ENCODE measurements around the gene RALGAPB. TPM values are rescaled to one million over a fixed set of nuclear protein-coding genes. Genes with fewer than 3 reads are reported as not detected.

The RALGAPB gene
- polyA plus RNA-seq, 1 donor (not counting 4 experiments of a cell fraction or from before 2014, with no cell fraction given): 23.8 TPM

DNA sequence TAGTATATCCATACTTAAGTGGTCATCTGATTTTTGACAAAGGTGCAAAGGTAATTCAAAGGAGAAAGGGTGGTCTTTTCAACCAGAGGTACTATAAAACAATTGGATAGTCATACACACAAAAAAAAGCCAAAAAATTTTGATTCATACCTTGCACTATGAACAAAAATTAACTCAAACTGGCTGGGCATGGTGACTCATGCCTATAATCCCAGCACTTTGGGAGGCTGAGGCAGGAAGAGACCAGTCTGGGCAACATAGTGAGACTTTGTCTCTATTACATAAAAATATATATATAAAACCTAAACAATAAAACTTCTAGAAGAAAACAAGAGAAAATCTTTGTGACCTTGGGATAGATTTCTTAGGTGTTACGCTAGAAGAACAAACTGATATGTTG, 64.5 kb downstream of the RALGAPB start:
- no peak for TF ChIP-seq EZH2 (IDR thresholded peaks at IDR 0.05; ENCODE audit: low read length)
- TF ChIP-seq, protein P1, sequence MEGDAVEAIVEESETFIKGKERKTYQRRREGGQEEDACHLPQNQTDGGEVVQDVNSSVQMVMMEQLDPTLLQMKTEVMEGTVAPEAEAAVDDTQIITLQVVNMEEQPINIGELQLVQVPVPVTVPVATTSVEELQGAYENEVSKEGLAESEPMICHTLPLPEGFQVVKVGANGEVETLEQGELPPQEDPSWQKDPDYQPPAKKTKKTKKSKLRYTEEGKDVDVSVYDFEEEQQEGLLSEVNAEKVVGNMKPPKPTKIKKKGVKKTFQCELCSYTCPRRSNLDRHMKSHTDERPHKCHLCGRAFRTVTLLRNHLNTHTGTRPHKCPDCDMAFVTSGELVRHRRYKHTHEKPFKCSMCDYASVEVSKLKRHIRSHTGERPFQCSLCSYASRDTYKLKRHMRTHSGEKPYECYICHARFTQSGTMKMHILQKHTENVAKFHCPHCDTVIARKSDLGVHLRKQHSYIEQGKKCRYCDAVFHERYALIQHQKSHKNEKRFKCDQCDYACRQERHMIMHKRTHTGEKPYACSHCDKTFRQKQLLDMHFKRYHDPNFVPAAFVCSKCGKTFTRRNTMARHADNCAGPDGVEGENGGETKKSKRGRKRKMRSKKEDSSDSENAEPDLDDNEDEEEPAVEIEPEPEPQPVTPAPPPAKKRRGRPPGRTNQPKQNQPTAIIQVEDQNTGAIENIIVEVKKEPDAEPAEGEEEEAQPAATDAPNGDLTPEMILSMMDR (optimal IDR thresholded peaks at IDR 0.05 in 1 of 3, IDR thresholded peaks at IDR 0.05 in 1 of 3, conservative IDR thresholded peaks at IDR 0.05 in 1 of 3; ENCODE audit: extremely low read depth in 1 of 3, insufficient read depth in 2 of 3, low read length in 3 of 3): no peak
- peak overlapping the region; percentile 3 for H3K4me2 ChIP-seq (ENCODE audit: control insufficient read depth, extremely low read depth, insufficient read depth, low read depth, low read length)
- H3K4me3 ChIP-seq (ENCODE audit: control insufficient read depth in 2 of 3, extremely low read depth in 1 of 3, insufficient read depth in 2 of 3, low read depth in 1 of 3, low read length in 3 of 3): no peak overlapping the region
- H3K79me2 ChIP-seq (ENCODE audit: control insufficient read depth, insufficient read depth, low read length): no peaks in the 10 kb centered on the region
- peaks cover 15 to 31% of the 10 kb centered on the region in 2 experiments for H3K36me3 ChIP-seq (ENCODE audit: control insufficient read depth in 2 of 2, extremely low read depth in 1 of 2, insufficient read depth in 2 of 2, low read length in 2 of 2)
- FAIRE-seq (no peak), DNase-seq (ENCODE audit: low read depth, low spot score) (no peak)
- no peaks in the 10 kb centered on the region for H4K20me1 ChIP-seq (ENCODE audit: control insufficient read depth, extremely low read depth, insufficient read depth, low read length)
- H3K27me3 ChIP-seq (ENCODE audit: control insufficient read depth, extremely low read depth, insufficient read depth, low read length): no peaks in the 10 kb centered on the region
- no peak overlapping the region for H2AFZ ChIP-seq (ENCODE audit: control insufficient read depth, low read length)
- H3K4me1 ChIP-seq (ENCODE audit: control insufficient read depth, extremely low read depth, insufficient read depth, low read length): peaks cover 20% of the 10 kb centered on the region
- H3K27ac ChIP-seq (ENCODE audit: control insufficient read depth, insufficient read depth, low read length): peak overlapping the region; percentile 0
- peaks cover 2% of the 10 kb centered on the region for H3K9me1 ChIP-seq (ENCODE audit: control insufficient read depth, extremely low read depth, insufficient read depth, low read length)
- no peak overlapping the region for H3K9ac ChIP-seq (ENCODE audit: control insufficient read depth, extremely low read depth, insufficient read depth, low read length)
- H3K9me3 ChIP-seq (ENCODE audit: control insufficient read depth, low read depth, low read length): no peaks in the 10 kb centered on the region
- dilution Hi-C loops (cut with MboI; ENCODE audit: extremely low pct_ligation_motif_present, low sequenced_read_pairs): no loop called here

DNA sequence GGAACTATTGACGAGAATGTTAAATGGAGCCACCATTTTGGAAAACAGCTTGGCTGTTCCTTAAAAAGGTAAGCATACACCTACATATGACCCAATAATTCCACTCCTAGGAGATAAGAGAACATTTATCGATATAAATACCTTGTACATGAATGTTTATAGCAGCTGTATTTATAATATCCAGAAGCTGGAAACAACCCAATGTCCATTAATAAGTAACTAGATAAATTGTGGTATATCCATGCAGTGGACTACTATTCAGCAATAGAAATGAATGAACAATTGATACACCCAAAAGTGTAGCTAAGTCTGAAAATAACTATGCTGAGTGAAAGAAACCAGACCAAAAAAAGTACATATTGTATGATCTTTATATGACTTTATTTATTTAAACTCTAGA, 66.1 kb downstream of the RALGAPB start:
- no peak overlapping the region for H2AFZ ChIP-seq (ENCODE audit: control insufficient read depth, low read length)
- peaks cover 14 to 28% of the 10 kb centered on the region in 2 experiments for H3K36me3 ChIP-seq (ENCODE audit: control insufficient read depth in 2 of 2, extremely low read depth in 1 of 2, insufficient read depth in 2 of 2, low read length in 2 of 2)
- H3K27ac ChIP-seq (ENCODE audit: control insufficient read depth, insufficient read depth, low read length): no peak overlapping the region
- DNase-seq (ENCODE audit: low read depth, low spot score): no peak
- peaks cover 2% of the 10 kb centered on the region for H3K9me1 ChIP-seq (ENCODE audit: control insufficient read depth, extremely low read depth, insufficient read depth, low read length)
- FAIRE-seq: no peak
- H3K9ac ChIP-seq (ENCODE audit: control insufficient read depth, extremely low read depth, insufficient read depth, low read length): no peak overlapping the region
- dilution Hi-C loops (cut with MboI; ENCODE audit: extremely low pct_ligation_motif_present, low sequenced_read_pairs): no loop called here
- H3K9me3 ChIP-seq (ENCODE audit: control insufficient read depth, low read depth, low read length): no peaks in the 10 kb centered on the region
- H3K4me3 ChIP-seq (ENCODE audit: control insufficient read depth in 2 of 3, extremely low read depth in 1 of 3, insufficient read depth in 2 of 3, low read depth in 1 of 3, low read length in 3 of 3): no peak overlapping the region
- H3K79me2 ChIP-seq (ENCODE audit: control insufficient read depth, insufficient read depth, low read length): no peaks in the 10 kb centered on the region
- no peaks in the 10 kb centered on the region for H3K27me3 ChIP-seq (ENCODE audit: control insufficient read depth, extremely low read depth, insufficient read depth, low read length)
- H3K4me1 ChIP-seq (ENCODE audit: control insufficient read depth, extremely low read depth, insufficient read depth, low read length): peaks cover 20% of the 10 kb centered on the region
- H4K20me1 ChIP-seq (ENCODE audit: control insufficient read depth, extremely low read depth, insufficient read depth, low read length): no peaks in the 10 kb centered on the region
- no peak overlapping the region for H3K4me2 ChIP-seq (ENCODE audit: control insufficient read depth, extremely low read depth, insufficient read depth, low read depth, low read length)
- TF ChIP-seq, protein P1 (optimal IDR thresholded peaks at IDR 0.05 in 1 of 3, IDR thresholded peaks at IDR 0.05 in 1 of 3, conservative IDR thresholded peaks at IDR 0.05 in 1 of 3; ENCODE audit: extremely low read depth in 1 of 3, insufficient read depth in 2 of 3, low read length in 3 of 3): no peak
- no peak for TF ChIP-seq EZH2 (IDR thresholded peaks at IDR 0.05; ENCODE audit: low read length)

All from keratinocyte (primary cell).